GM21528 (cell line): ENCODE data around the gene SNHG17.
"Not testable (repeated sequence)": the region's sequence is repeated elsewhere in the genome, so short reads cannot be mapped to it uniquely, and the experiment has no call there.

Experiments
- ATAC-seq: cut with Tn5 transposase; IDR thresholded peaks from one replicate; pipeline ENCODE4 v1.9.1; 2021; ENCODE audit warnings: mild to moderate bottlenecking, moderate library complexity; ENCODE audit not compliant: unreplicated experiment, low FRiP score

SNHG17 gene

GRCh38 chr20:38447931-38448675 is 13.0 kb upstream of the SNHG17 start:
- ATAC-seq, result no peak

- no peak for ATAC-seq
Measured at GRCh38 chr20:38447251-38447661, 12.1 kb upstream of the SNHG17 start.

GRCh38 chr20:38446441-38447209 is 11.5 kb upstream of the SNHG17 start:
- ATAC-seq, result peak; percentile 88

GRCh38 chr20:38445901-38446425 is 10.8 kb upstream of the SNHG17 start:
- ATAC-seq, result no peak

- ATAC-seq, result no peak
Measured at GRCh38 chr20:38445381-38445796, 10.3 kb upstream of the SNHG17 start.

GRCh38 chr20:38441916-38442315 is 6.8 kb upstream of the SNHG17 start:
- ATAC-seq, result no peak

GRCh38 chr20:38441110-38441509 is 6.0 kb upstream of the SNHG17 start:
- ATAC-seq, result not testable (repeated sequence)

GRCh38 chr20:38437796-38438195 is 2.7 kb upstream of the SNHG17 start:
- ATAC-seq, result no peak

- ATAC-seq, result no peak
Measured at GRCh38 chr20:38435555-38435939, 419 bp upstream of the SNHG17 start.

GRCh38 chr20:38434301-38434741 is 807 bp downstream of the SNHG17 start:
- ATAC-seq, result no peak

- ATAC-seq, result no peak
Measured at GRCh38 chr20:38433304-38433972, 1.7 kb downstream of the SNHG17 start.

- not testable (repeated sequence) for ATAC-seq
Measured at GRCh38 chr20:38432870-38433269, 2.3 kb downstream of the SNHG17 start.

- ATAC-seq, result no peak
Measured at GRCh38 chr20:38432292-38432691, 2.8 kb downstream of the SNHG17 start.

GRCh38 chr20:38430679-38431325 is 4.3 kb downstream of the SNHG17 start:
- ATAC-seq, result no peak

GRCh38 chr20:38429301-38429700 is 5.8 kb downstream of the SNHG17 start:
- ATAC-seq, result no peak

- no peak for ATAC-seq
Measured at GRCh38 chr20:38428800-38429199, 6.3 kb downstream of the SNHG17 start.

- no peak for ATAC-seq
Measured at GRCh38 chr20:38427655-38428023, 7.5 kb downstream of the SNHG17 start.

GRCh38 chr20:38426006-38426897 is 8.9 kb downstream of the SNHG17 start:
- ATAC-seq, result no peak

- no peak for ATAC-seq
Measured at GRCh38 chr20:38424401-38424800, 10.7 kb downstream of the SNHG17 start.

GRCh38 chr20:38423541-38423940 is 11.6 kb downstream of the SNHG17 start:
- ATAC-seq, result no peak
